ENCODE results near the gene FCRL1.

FCRL1 gene

GRCh38 chr1:157819896-157820295, at the start of gene FCRL1:
Gene FCRL1 (minus strand): TSS chr1:157820120. CDS start chr1:157820037, 83 bp downstream.
- DNase-seq (ENCODE audit: low spot score), result no peak

- no peak for DNase-seq (ENCODE audit: low spot score)
These were observed 48.7 kb upstream of the FCRL1 start for GRCh38 chr1:157868654-157869053.

- no peak for DNase-seq (ENCODE audit: low spot score)
These were observed 42.5 kb upstream of the FCRL1 start for GRCh38 chr1:157862114-157863070.

- no peak for DNase-seq (ENCODE audit: low spot score)
These were observed 36.6 kb upstream of the FCRL1 start for GRCh38 chr1:157856538-157856937.

- DNase-seq (ENCODE audit: low spot score), result no peak
These were observed 32.6 kb upstream of the FCRL1 start for GRCh38 chr1:157852476-157852875.

GRCh38 chr1:157849229-157849875, 29.4 kb upstream of the FCRL1 start:
- DNase-seq (ENCODE audit: low spot score), result no peak

- DNase-seq (ENCODE audit: low spot score), result no peak
These were observed 24.3 kb upstream of the FCRL1 start for GRCh38 chr1:157844089-157844830.

GRCh38 chr1:157842939-157843338, 23.0 kb upstream of the FCRL1 start:
- DNase-seq (ENCODE audit: low spot score), result no peak

GRCh38 chr1:157841708-157842107, 21.8 kb upstream of the FCRL1 start, which contains the start of gene CD5L:
Gene CD5L (minus strand): TSS chr1:157841808. CDS start chr1:157841701, 107 bp downstream.
- no peak for DNase-seq (ENCODE audit: low spot score)

- no peak for DNase-seq (ENCODE audit: low spot score)
These were observed 19.0 kb upstream of the FCRL1 start for GRCh38 chr1:157838966-157839365.

- DNase-seq (ENCODE audit: low spot score), result no peak
These were observed 14.5 kb upstream of the FCRL1 start for GRCh38 chr1:157834430-157834829.

GRCh38 chr1:157833145-157833544, 13.2 kb upstream of the FCRL1 start:
- no peak for DNase-seq (ENCODE audit: low spot score)

GRCh38 chr1:157831968-157832626, 12.2 kb upstream of the FCRL1 start:
- no peak for DNase-seq (ENCODE audit: low spot score)

- no peak for DNase-seq (ENCODE audit: low spot score)
These were observed 11.0 kb upstream of the FCRL1 start for GRCh38 chr1:157830887-157831286.

GRCh38 chr1:157829711-157830110, 9.8 kb upstream of the FCRL1 start:
- no peak for DNase-seq (ENCODE audit: low spot score)

- no peak for DNase-seq (ENCODE audit: low spot score)
These were observed 9.3 kb upstream of the FCRL1 start for GRCh38 chr1:157829210-157829609.

GRCh38 chr1:157820299-157820698, 379 bp upstream of the FCRL1 start:
- no peak for DNase-seq (ENCODE audit: low spot score)

GRCh38 chr1:157819215-157819614, 705 bp downstream of the FCRL1 start:
- DNase-seq (ENCODE audit: low spot score), result no peak

GRCh38 chr1:157813269-157813668, 6.7 kb downstream of the FCRL1 start:
- DNase-seq (ENCODE audit: low spot score), result no peak

- no peak for DNase-seq (ENCODE audit: low spot score)
These were observed 13.3 kb downstream of the FCRL1 start for GRCh38 chr1:157806431-157807149.

GRCh38 chr1:157803851-157804250, 16.1 kb downstream of the FCRL1 start:
- no peak for DNase-seq (ENCODE audit: low spot score)

Data from HuH-7.5 (cell line).